Measurements from ENCODE around the gene TMEM240.
"Not testable (repeated sequence)": the region's sequence is repeated elsewhere in the genome, so short reads cannot be mapped to it uniquely, and the experiment has no call there.

Gene TMEM240

DNA sequence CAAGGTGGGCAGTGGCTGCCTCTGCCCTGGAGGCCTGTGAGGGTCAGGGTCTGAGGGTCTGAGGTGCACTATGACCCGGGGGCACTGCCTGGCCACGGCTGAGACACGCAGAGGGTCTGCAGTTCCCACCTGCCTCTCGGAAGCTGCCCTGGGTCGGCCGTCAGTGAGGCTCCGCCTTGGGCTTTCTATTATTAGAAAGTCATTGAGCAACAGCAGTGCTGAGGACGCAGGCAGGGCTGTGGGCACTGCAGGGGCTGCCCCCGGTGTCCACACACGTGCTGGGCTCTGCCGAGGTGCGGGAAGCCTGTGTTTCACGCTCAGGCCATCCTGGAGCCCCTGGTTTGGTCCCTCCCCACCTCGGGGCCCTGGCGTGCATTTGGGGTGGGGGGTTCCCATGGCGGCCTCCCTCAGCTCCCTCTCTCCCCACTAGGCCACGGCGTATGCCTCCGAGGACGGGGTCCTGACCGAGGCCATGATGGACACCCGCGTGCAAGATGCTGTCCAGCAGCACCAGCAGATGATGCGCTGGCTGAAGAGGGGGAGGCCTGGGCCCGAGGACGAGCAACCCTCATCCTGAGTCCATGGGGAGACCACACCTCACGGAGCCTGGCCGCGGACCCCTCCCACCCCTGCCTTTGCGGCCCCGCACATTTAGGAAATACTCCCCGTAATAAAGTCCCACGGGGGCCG, 31.5 kb downstream of the TMEM240 start:
- not testable (repeated sequence) for H3K27me3 Mint-ChIP-seq, H3K9me3 Mint-ChIP-seq, DNase-seq, ATAC-seq, H3K27ac Mint-ChIP-seq, H3K4me3 Mint-ChIP-seq
- H3K4me1 Mint-ChIP-seq, result peaks cover 31% of the 10 kb centered on the region

- no peaks in the 10 kb centered on the region for H3K9me3 Mint-ChIP-seq
- peaks cover 25% of the 10 kb centered on the region for H3K4me1 Mint-ChIP-seq
- no peak overlapping the region for H3K4me3 Mint-ChIP-seq
- ATAC-seq (no peak), DNase-seq (no peak)
- H3K27ac Mint-ChIP-seq, result no peak overlapping the region
- no peaks in the 10 kb centered on the region for H3K27me3 Mint-ChIP-seq
Measured at GRCh38 chr1:1507305-1507704, 33.1 kb downstream of the TMEM240 start.

- not testable (repeated sequence) for H3K9me3 Mint-ChIP-seq, ATAC-seq, H3K27me3 Mint-ChIP-seq, DNase-seq, H3K27ac Mint-ChIP-seq
- H3K4me3 Mint-ChIP-seq, result peak overlapping the region; percentile 36 to 77
- peaks cover 20% of the 10 kb centered on the region for H3K4me1 Mint-ChIP-seq
Measured at GRCh38 chr1:1505801-1506200, 34.6 kb downstream of the TMEM240 start.

- not testable (repeated sequence) for H3K9me3 Mint-ChIP-seq, H3K27me3 Mint-ChIP-seq
- Mint-ChIP-seq H3K4me1 (peaks cover 16% of the 10 kb centered on the region), H3K4me3 (peak overlapping the region; percentile 77 to 78), H3K27ac (peak overlapping the region; percentile 82 to 92)
- ATAC-seq (peak; percentile 76), DNase-seq (peak in 1 of 2 donors; percentile 54)
Measured at GRCh38 chr1:1505366-1505798, 35.0 kb downstream of the TMEM240 start.

- H3K4me1 Mint-ChIP-seq, result peaks cover 16% of the 10 kb centered on the region
- H3K9me3 Mint-ChIP-seq, H3K27me3 Mint-ChIP-seq: not testable (repeated sequence)
- H3K27ac Mint-ChIP-seq, result peak overlapping the region; percentile 82 to 92
- peak overlapping the region; percentile 77 to 78 for H3K4me3 Mint-ChIP-seq
- DNase-seq (peak; percentile 79 to 85), ATAC-seq (peak; percentile 86)
Measured at GRCh38 chr1:1504777-1505365, 35.6 kb downstream of the TMEM240 start.

DNA sequence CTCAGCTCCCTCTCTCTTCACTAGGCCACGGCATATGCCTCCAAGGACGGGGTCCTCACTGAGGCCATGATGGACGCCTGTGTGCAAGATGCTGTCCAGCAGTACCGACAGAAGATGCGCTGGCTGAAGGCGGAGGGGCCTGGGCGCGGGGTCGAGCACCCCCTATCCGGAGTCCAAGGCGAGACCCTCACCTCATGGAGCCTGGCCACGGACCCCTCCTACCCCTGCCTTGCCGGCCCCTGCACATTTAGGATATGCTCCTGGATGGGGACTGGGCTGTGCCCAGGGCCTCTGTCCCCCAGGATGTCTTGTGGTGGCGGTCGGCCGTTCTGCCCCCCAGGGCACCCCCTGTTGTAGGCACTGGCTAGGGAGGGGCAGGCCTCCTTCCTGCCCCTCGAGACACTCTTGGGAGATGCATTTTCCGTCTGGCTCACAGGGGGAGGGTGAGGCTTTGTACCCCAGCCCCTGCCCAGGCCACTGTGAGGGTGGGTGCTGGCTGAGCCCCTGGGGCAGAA, 44.9 kb downstream of the TMEM240 start:
- peak; percentile 36 for ATAC-seq
- not testable (repeated sequence) for H3K4me1 Mint-ChIP-seq, H3K9me3 Mint-ChIP-seq, H3K27me3 Mint-ChIP-seq, DNase-seq, H3K27ac Mint-ChIP-seq, H3K4me3 Mint-ChIP-seq

DNA sequence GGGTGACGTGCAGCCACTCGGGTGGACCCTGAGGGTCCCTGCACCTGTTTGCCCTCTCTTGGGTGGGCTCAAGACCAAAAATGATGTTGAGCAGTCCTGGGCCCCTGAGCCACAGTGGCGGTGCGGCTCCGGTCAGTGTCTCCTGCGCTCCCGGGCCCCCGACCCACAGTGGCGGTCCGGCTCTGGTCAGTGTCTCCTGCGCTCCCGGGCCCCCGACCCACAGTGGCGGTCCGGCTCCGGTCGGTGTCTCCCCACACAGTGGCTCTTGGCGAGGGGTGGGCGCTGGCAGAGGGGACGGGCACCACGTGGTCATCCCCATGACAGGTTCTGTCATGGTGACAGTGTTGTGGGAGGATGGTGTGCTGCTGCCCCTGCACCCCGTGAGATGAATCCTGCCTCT, 46.1 kb downstream of the TMEM240 start:
- H3K4me1 Mint-ChIP-seq, H3K27ac Mint-ChIP-seq, H3K4me3 Mint-ChIP-seq, H3K27me3 Mint-ChIP-seq, DNase-seq, H3K9me3 Mint-ChIP-seq: not testable (repeated sequence)
- peak; percentile 12 for ATAC-seq

DNA sequence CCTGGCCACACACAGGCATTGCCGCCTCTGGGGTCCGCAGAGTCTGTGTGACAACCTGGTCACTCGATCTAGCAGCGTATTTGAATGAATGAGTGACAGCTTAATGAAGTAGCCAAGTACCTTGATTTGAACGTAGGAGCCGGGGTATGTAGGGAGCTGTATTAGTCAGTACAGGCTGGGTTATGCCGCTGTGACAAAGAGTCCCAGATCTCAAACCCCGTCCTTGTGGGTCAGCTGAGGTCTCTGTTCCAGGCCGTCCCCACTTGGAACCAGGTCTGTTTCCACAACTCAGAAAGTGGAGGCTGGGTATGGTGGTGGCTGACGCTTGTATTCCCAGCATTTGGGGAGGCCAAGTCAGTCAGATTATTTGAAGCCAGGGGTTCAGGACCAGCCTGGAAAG, 48.8 kb downstream of the TMEM240 start:
- no peak for DNase-seq
- Mint-ChIP-seq H3K9me3 (peaks cover 0 to 6% of the 10 kb centered on the region in 2 donors), H3K4me1 (no peaks in the 10 kb centered on the region), H3K27ac (no peak overlapping the region), H3K4me3 (no peak overlapping the region), H3K27me3 (no peaks in the 10 kb centered on the region)
- ATAC-seq, result no peak

DNA sequence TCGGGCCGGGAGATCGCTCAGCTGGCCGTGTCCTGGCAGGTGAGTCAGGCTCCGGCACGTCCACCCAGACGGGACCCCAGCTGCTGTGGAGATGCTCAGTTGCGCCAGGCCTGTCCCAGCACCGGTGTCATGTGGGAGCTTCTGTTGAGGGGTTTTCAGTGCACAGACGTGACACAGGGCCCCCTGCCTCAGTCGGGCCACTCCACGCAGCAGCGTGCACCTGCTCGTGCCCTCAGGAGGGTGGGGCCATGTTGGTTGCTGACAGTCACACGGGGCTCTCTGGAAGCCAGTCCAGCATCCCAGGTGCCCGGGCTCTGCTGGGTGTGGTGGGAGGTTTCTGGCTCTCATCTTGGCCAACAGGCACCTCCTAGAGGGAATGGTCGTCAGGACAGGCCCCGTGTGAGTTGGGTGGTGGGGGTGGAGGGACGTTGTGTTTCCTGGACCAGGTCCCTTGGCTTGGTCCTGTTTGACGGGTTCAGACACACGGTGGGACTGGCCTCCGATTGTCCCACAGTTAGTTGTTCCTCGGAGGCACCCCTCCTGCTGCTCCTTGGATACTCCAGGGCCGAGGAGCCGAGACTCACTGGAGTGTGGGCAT, 49.7 kb downstream of the TMEM240 start:
- no peak for DNase-seq
- ATAC-seq, result no peak
- Mint-ChIP-seq H3K4me3 (no peak overlapping the region), H3K27ac (no peak overlapping the region), H3K4me1 (no peaks in the 10 kb centered on the region), H3K9me3 (peaks cover 0 to 6% of the 10 kb centered on the region in 2 donors), H3K27me3 (no peaks in the 10 kb centered on the region)

- Mint-ChIP-seq H3K27ac (peak overlapping the region in 1 of 2 donors; percentile 63), H3K4me1 (no peaks in the 10 kb centered on the region), H3K27me3 (no peaks in the 10 kb centered on the region), H3K9me3 (peaks cover 0 to 6% of the 10 kb centered on the region in 2 donors), H3K4me3 (no peak overlapping the region)
- ATAC-seq (no peak), DNase-seq (no peak)
Measured at GRCh38 chr1:1489861-1490260, 50.6 kb downstream of the TMEM240 start.

GRCh38 chr1:1489231-1489630, 51.2 kb downstream of the TMEM240 start:
- Mint-ChIP-seq H3K4me3 (no peak overlapping the region), H3K27me3 (no peaks in the 10 kb centered on the region), H3K4me1 (no peaks in the 10 kb centered on the region), H3K27ac (no peak overlapping the region), H3K9me3 (peaks cover 0 to 6% of the 10 kb centered on the region in 2 donors)
- DNase-seq (no peak), ATAC-seq (no peak)

DNA sequence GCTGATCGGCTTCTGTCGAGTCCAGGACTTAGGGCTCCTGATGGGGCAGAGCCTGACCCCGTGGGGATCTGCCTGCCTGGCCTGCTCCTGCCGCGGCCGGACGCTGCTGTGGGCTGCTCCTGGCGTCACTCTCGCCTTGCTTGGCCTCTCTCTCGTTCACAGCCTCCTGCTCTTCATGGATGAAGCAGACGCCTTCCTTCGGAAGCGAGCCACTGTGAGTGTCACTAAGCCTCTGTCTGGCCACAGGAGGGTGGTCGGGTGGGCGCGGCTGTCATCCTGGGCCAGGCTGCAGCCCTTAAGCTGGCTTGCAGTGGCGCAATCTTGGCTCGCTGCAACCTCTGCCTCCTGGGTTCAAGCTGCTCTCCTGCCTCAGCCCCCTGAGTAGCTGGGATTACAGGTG, 52.7 kb downstream of the TMEM240 start:
- no peak for DNase-seq
- Mint-ChIP-seq H3K4me1 (no peaks in the 10 kb centered on the region), H3K27ac (no peak overlapping the region), H3K4me3 (no peak overlapping the region), H3K9me3 (no peaks in the 10 kb centered on the region), H3K27me3 (no peaks in the 10 kb centered on the region)
- no peak for ATAC-seq

- H3K9me3 Mint-ChIP-seq, H3K4me3 Mint-ChIP-seq, H3K4me1 Mint-ChIP-seq, DNase-seq, H3K27ac Mint-ChIP-seq, ATAC-seq, H3K27me3 Mint-ChIP-seq: not testable (repeated sequence)
Measured at GRCh38 chr1:1485755-1486317, 54.6 kb downstream of the TMEM240 start.

- not testable (repeated sequence) for H3K27me3 Mint-ChIP-seq, H3K27ac Mint-ChIP-seq, H3K4me1 Mint-ChIP-seq, H3K4me3 Mint-ChIP-seq, H3K9me3 Mint-ChIP-seq, ATAC-seq, DNase-seq
Measured at GRCh38 chr1:1484976-1485750, 55.3 kb downstream of the TMEM240 start.

Measured in stimulated activated naive CD8-positive, alpha-beta T cell treated with anti-CD3 and anti-CD28 coated beads, Interleukin-15, amount 100 ng/mL, for 72 hours (primary cell).